ENCODE data around the gene ERAS.
"Not testable (repeated sequence)": the region's sequence is repeated elsewhere in the genome, so short reads cannot be mapped to it uniquely, and the experiment has no call there.

The ERAS gene

DNA sequence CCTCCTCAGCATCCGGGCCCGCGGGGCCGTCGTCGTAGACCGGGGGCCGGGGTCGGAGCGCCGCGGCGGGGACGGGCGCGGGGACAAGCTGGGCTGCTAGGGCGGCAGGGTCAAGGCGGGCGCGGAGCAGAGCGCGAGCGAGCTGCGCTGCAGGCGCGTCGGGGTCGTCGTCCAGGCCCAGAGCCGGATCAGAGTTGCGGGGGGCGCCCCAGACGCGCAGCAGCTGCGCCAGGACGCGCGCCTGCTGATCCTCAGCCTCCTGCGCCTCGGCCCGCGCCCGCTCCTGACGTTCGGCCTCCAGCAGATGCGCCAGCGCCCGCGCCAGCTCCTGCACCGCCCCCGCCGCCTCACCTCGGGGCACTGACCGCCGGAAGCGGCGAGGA, 5.6 kb downstream of the ERAS start:
- DNase-seq (ENCODE audit: low spot score) = no peak

DNA sequence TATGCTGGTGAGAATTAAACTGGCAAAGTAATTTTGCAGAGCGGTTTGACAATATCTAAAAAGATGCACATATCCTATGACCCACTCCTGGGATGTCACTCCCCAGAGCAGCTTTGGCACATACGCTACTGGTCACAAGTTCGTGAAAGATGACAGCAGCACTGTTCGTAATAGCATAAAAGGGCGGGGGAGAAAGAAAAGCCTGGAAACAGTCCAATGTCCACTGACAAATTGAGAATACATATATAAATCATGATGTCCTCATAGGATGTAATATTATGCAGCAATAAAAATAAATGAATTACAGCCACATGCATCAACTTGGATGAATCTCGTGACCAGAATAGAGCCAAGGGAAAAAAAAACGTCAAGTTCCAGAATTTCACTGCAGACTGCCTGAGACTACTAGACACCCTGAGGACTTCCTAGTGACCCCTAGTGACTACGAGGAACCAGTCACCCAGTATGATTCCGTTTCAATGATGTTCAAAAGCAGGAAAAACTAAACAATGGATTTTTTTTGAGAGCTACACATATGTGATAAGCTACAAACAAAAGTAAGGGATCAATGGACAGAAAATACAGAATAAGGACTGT, 7.3 kb downstream of the ERAS start:
- peak; percentile 70 for DNase-seq (ENCODE audit: low spot score)

DNA sequence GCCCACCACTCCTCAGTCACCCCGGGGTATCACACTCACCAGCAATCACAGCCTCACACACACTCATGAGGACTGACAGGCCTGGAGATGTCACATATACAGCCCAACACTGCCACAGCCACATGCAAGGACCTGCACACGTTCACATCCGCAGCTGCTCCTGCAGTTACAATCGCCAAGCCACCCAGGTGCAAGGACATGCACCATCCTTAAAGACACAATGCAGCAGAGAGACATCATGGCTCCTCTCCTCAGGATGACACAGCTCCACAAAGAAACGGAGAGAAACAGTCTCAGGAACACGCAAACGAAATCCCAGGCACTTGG, 8.0 kb downstream of the ERAS start:
- DNase-seq (ENCODE audit: low spot score) = no peak

DNA sequence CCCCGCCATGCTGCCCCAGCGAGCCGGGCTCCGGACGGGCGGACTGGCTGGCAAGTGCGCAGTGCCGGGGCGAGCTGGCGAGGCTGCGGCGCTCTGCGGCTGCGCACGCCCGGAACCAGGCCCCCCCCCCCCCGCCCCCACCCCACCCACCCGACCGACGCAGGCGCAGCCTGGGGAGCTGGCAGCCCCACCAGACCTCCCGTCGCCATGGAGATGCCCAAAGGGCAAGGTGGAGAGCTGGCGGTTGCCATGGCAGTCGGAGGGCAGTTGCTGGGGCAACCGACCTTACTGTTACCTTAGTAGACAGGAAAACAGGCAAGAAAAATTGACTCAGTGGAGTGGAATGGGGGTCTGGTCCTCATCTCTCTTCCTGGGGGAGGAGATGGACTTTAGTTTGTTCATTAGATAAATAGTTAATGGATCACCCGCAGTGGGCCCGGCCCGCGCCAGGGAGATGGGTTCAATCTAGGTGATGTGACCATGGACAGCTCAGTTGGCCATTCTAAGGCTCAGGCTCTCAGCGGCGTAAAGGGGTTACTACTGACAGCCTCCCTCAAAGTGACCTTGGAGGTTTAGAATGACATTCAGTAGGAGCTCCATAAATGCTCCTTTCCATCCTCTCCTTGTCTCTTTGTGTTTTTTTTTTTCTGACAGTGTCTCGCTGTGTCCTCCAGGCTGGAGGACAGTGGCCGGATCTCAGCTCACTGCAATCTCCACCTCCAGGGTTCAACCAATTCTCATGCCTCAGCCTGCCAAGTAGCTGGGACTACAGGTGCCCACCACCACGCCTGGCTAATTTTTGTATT, 9.4 kb downstream of the ERAS start, which contains the start of gene PCSK1N:
PCSK1N (minus strand) TSS at position 87 of the 806 bp plus-strand sequence; CDS start at position 9, 78 bp downstream.
- no peak for DNase-seq (ENCODE audit: low spot score)

DNA sequence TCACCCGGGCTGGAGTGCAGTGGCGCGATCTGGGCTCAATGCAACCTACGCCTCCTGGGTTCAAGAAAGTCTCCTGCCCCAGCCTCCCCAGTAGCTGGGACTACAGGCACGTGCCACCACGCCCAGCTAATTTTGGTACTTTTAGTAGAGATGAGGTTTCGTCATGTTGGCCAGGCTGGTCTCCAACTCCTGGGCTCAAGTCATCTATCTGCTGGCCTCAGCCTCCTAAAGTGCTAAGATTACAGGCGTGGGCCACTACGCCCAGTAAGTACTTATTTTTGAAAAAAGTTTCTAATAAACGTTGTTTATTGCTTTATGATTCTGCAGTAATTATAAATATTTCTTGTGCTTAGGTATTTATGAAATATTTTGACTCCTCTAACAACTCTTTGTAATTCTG, 13.4 kb downstream of the ERAS start:
- no peak for DNase-seq (ENCODE audit: low spot score)

DNA sequence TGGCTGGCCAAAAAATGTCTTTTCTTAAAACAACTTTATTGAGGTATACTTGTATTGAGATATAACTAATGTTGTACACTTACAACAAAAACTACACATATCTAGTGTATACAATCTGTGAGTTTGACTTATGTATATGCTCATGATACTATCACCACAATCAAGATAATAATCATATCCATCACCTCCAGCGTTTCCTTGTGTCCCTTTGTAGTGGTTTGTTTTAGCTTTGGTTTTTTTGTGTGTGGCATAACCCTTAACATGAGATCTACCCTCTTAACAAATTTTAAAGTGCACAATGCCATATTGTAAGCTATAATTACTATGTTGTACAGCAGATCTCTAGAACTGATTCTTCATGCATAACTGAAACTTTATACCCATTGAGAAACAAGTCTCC, 22.5 kb downstream of the ERAS start:
- DNase-seq (ENCODE audit: low spot score) = no peak

DNA sequence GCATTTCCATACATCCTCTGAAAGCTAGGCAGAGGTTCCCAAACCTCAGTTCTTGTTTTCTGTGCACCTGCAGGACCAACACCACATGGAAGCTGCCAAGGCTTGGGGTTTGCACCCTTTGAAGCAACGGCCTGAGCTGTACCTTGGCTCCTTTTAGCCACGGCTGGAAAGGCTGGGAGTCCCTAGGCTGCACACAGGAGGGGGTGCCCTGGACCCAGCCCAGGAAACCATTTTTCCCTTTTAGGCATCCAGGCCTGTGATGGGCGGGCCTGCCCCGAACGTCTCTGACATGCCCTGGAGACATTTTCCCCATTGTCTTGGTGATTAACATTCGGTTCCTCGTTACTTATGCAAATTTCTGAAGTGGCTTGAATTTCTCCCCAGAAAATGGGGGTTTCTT, 26.5 kb downstream of the ERAS start:
- no peak for DNase-seq (ENCODE audit: low spot score)

DNA sequence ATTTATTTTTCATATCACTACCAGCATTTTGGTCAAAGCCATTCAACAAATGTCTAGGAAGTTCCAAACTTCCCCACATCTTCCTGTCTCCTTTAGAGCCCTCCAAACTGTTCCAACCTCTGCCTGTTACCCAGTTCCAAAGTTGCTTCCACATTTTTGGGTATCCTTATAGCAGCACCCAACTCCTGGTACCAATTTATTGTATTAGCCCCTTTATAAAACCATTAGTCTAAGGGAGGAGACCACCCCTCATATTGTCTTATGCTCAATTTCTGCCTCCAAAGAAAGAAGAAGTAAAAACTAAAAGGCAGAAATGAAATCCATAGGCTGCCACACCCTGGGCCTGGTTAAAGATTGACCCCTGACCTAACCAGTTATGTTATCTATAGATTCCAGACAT, 27.2 kb downstream of the ERAS start:
- not testable (repeated sequence) for DNase-seq (ENCODE audit: low spot score)

DNA sequence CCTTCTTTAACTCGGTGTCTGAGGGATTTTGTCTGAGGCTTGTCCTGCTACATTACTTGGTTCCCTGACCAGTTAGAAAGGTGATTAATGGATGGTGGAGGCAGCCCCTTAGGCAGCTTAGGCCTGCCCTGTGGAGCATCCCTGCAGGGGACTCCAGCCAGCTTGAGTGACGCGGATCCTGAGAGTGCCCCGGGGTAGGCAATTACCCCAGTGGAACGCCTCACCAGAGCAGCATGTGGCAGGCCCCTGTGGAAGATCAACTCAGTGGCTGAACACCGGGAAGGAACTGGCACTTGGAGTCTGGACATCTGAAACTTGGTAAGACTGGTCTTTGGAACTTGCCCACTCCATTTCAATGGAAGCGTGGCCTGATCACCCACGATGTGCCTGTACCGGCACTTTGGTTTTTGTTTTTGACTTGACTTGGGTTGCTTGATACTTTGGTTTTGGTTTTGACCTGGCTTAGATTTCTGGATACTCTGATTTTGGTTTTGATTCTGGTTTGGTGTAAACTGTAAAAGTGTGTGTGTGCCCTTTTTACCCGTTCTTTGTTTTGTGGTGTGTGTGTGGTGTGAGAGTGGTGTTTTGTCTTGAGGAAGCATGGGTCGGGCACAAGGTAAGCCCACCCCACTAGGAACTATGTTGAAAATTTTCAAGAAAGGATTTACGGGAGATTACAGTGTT, 27.9 kb downstream of the ERAS start:
- not testable (repeated sequence) for DNase-seq (ENCODE audit: low spot score)

DNA sequence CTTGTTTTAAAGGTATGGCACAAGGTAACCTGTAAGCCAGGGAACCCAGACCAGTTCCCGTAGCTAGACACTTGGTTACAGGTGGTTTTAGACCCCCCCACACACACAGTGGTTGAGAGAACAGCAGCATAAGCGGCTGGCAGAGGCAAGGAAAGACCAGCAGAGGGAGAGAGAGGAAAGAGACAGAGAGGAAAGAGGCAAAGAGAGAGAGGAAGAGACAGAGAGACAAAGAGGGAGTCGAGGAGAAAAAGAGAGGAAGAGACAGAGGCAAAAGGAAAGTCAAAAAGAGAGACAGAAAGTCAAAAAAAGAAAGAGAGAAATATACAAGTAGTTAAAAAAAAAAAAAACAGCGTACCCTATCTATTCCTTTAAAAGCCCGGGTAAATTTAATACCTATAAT, 28.6 kb downstream of the ERAS start:
- DNase-seq (ENCODE audit: low spot score) = no peak

DNA sequence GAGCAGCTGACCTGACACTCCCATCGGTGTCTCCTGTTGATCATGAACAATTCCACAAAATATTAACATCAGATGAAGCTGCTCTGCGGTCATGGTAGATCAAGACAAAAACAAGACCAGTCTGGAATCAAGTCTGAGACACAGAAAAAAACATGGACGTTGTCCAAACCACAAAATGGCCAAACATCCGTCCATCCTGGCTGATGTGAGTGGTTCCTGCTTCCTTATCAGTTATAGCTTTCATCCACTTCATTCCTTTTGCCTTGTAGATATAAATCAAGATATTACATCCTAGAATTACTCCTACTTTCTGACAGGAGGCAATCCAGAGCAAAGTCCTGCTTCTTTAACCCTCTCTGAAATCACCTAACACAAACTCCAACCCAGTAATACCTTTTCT, 37.9 kb downstream of the ERAS start:
- no peak for DNase-seq (ENCODE audit: low spot score)

DNA sequence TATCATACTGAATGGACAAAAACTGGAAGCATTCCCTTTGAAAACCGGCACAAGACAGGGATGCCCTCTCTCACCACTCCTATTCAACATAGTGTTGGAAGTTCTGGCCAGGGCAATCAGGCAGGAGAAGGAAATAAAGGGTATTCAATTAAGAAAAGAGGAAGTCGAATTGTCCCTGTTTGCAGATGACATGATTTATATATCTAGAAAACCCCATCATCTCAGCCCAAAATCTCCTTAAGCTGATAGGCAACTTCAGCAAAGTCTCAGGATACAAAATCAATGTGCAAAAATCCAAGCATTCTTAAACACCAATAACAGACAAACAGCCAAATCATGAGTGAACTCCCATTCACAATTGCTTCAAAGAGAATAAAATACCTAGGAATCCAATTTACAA, 45.7 kb downstream of the ERAS start:
- DNase-seq (ENCODE audit: low spot score) = not testable (repeated sequence)

DNA sequence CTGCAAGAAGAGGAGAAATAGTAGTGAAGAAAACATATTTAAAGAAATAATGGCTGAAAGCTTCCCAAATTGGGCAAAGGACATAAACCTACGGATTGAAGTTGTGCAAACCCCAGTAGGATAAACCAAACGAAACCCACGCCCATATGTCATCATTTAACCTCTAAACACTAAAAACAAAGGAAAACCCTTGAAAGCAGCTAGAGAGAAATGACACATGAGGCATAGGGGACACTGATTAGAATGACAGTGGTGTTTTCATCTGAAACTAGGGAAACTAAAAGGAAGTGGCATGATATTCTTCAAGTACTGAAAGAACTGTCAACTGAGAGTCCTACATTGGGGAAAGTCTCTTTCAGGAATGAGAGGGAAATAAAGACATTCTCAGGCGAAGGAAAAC, 50.6 kb downstream of the ERAS start:
- not testable (repeated sequence) for DNase-seq (ENCODE audit: low spot score)

Measured in HuH-7.5 (cell line).